ENCODE measurements around the gene GTSE1.

GTSE1 gene

GRCh38 chr22:46320716-46321386, 24.2 kb downstream of the GTSE1 start:
- FAIRE-seq (no peak), DNase-seq (ENCODE audit: insufficient read length, low spot score) (no peak)
- no peak for TF ChIP-seq CTCF (IDR thresholded peaks at IDR 0.05; ENCODE audit: insufficient read depth, missing control alignments)

- DNase-seq (ENCODE audit: insufficient read length, low spot score) (no peak), FAIRE-seq (no peak)
- no peak for TF ChIP-seq CTCF (IDR thresholded peaks at IDR 0.05; ENCODE audit: insufficient read depth, missing control alignments)
Observed at GRCh38 chr22:46322711-46323110, 26.0 kb downstream of the GTSE1 start.

GRCh38 chr22:46323162-46323561, 26.5 kb downstream of the GTSE1 start:
- DNase-seq (ENCODE audit: insufficient read length, low spot score): no peak
- FAIRE-seq: no peak
- TF ChIP-seq CTCF (IDR thresholded peaks at IDR 0.05; ENCODE audit: insufficient read depth, missing control alignments): no peak

GRCh38 chr22:46326066-46326680, 29.5 kb downstream of the GTSE1 start:
- no peak for TF ChIP-seq CTCF (IDR thresholded peaks at IDR 0.05; ENCODE audit: insufficient read depth, missing control alignments)
- no peak for DNase-seq (ENCODE audit: insufficient read length, low spot score)
- no peak for FAIRE-seq

GRCh38 chr22:46327691-46328465, 31.2 kb downstream of the GTSE1 start:
- no peak for DNase-seq (ENCODE audit: insufficient read length, low spot score)
- no peak for FAIRE-seq
- no peak for TF ChIP-seq CTCF (IDR thresholded peaks at IDR 0.05; ENCODE audit: insufficient read depth, missing control alignments)

- TF ChIP-seq CTCF (IDR thresholded peaks at IDR 0.05; ENCODE audit: insufficient read depth, missing control alignments): no peak
- FAIRE-seq (no peak), DNase-seq (ENCODE audit: insufficient read length, low spot score) (no peak)
Observed at GRCh38 chr22:46328797-46329196, 32.1 kb downstream of the GTSE1 start.

All from D721Med (cell line).